ENCODE results near the gene AMOTL1. TPM values are rescaled to one million over a fixed set of nuclear protein-coding genes. Genes with fewer than 3 reads are reported as not detected.
"Not testable (repeated sequence)": the region's sequence is repeated elsewhere in the genome, so short reads cannot be mapped to it uniquely, and the experiment has no call there.

Gene AMOTL1
- total RNA-seq, 1 donor from 2014 or later = 57.2 TPM

GRCh38 chr11:94787801-94788200 lies 19.6 kb downstream of the AMOTL1 start:
- H3K27me3 ChIP-seq (ENCODE audit: low read depth) = no peaks in the 10 kb centered on the region
- ATAC-seq (no peak), DNase-seq (no peak)
- no peaks in the 10 kb centered on the region for H3K36me3 ChIP-seq
- TF ChIP-seq CTCF (IDR thresholded peaks at IDR 0.05) = no peak
- H3K9me3 ChIP-seq = no peaks in the 10 kb centered on the region
- no peak overlapping the region for H3K27ac ChIP-seq
- H3K4me3 ChIP-seq = no peak overlapping the region
- H3K4me1 ChIP-seq = peaks cover 72% of the 10 kb centered on the region
- intact Hi-C loops (cut with DNase I) = no loop called here

GRCh38 chr11:94788396-94788795 lies 20.2 kb downstream of the AMOTL1 start:
- H3K36me3 ChIP-seq = no peaks in the 10 kb centered on the region
- H3K27ac ChIP-seq = no peak overlapping the region
- DNase-seq = no peak
- intact Hi-C loops (cut with DNase I) = no loop called here
- no peaks in the 10 kb centered on the region for H3K27me3 ChIP-seq (ENCODE audit: low read depth)
- no peak overlapping the region for H3K4me3 ChIP-seq
- no peaks in the 10 kb centered on the region for H3K9me3 ChIP-seq
- peaks cover 74% of the 10 kb centered on the region for H3K4me1 ChIP-seq
- no peak for TF ChIP-seq CTCF (IDR thresholded peaks at IDR 0.05)
- no peak for ATAC-seq

DNA sequence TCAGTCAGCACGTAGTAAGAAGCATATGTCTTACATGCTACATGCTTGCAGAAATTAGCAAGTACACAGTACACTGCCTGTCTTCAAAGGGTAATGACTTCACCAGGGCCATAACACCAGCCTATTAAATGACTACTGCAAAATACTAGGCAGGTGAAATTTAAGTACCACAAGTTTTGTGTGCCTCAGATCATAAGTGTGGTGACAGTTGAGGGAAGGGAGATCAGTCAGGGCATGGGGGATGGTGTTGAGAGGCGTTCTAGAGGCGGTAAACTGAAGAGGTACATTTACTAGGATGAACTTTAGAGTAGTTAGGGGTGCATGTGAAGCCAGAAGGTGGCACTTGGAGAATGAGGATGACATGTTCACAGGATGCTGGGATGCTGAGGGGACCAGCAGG lies 22.0 kb downstream of the AMOTL1 start:
- no peak for TF ChIP-seq CTCF (IDR thresholded peaks at IDR 0.05)
- intact Hi-C loops (cut with DNase I) = no loop called here
- no peak for DNase-seq

GRCh38 chr11:94790661-94791180 lies 22.6 kb downstream of the AMOTL1 start:
- ATAC-seq = no peak

More for the DNA sequence above, 22.0 kb downstream of the AMOTL1 start:
- Histone ChIP-seq H3K27ac (no peak overlapping the region), H3K4me1 (peaks cover 74% of the 10 kb centered on the region), H3K9me3 (no peaks in the 10 kb centered on the region), H3K4me3 (no peak overlapping the region), H3K27me3 (ENCODE audit: low read depth) (no peaks in the 10 kb centered on the region), H3K36me3 (no peaks in the 10 kb centered on the region)
- ATAC-seq = no peak

GRCh38 chr11:94791216-94791889 lies 23.2 kb downstream of the AMOTL1 start:
- peaks cover 73% of the 10 kb centered on the region for H3K4me1 ChIP-seq
- DNase-seq (no peak), ATAC-seq (no peak)
- intact Hi-C loops (cut with DNase I) = no loop called here
- no peak for TF ChIP-seq CTCF (IDR thresholded peaks at IDR 0.05)
- H3K36me3 ChIP-seq = no peaks in the 10 kb centered on the region
- no peaks in the 10 kb centered on the region for H3K9me3 ChIP-seq
- H3K27me3 ChIP-seq (ENCODE audit: low read depth) = no peaks in the 10 kb centered on the region
- H3K27ac ChIP-seq = no peak overlapping the region
- no peak overlapping the region for H3K4me3 ChIP-seq

More at GRCh38 chr11:94790661-94791180, 22.6 kb downstream of the AMOTL1 start:
- no peak for TF ChIP-seq CTCF (IDR thresholded peaks at IDR 0.05)
- H3K4me1 ChIP-seq = peaks cover 73% of the 10 kb centered on the region
- H3K36me3 ChIP-seq = no peaks in the 10 kb centered on the region
- H3K9me3 ChIP-seq = no peaks in the 10 kb centered on the region
- no peaks in the 10 kb centered on the region for H3K27me3 ChIP-seq (ENCODE audit: low read depth)
- no peak overlapping the region for H3K4me3 ChIP-seq
- intact Hi-C loops (cut with DNase I) = no loop called here
- no peak overlapping the region for H3K27ac ChIP-seq
- DNase-seq = no peak

GRCh38 chr11:94791942-94792341 lies 23.8 kb downstream of the AMOTL1 start:
- ATAC-seq; H3K36me3 ChIP-seq; H3K4me3 ChIP-seq; H3K27me3 ChIP-seq (ENCODE audit: low read depth); intact Hi-C loops (cut with DNase I); H3K27ac ChIP-seq; H3K9me3 ChIP-seq; DNase-seq: not testable (repeated sequence)
- peaks cover 71% of the 10 kb centered on the region for H3K4me1 ChIP-seq

Data from lower lobe of right lung (tissue), 2 donors.